Mesenchymal stem cell (in vitro differentiated cells and primary cell): ENCODE data around the gene CXCR6.

Experiments
- DNase-seq: peaks from one replicate; pipeline ENCODE4 v3.0.0-alpha.2; 2013
- H2AFZ ChIP-seq: one replicate; pipeline ENCODE4 v1.6.1; 2013; ENCODE audit warnings: low read depth, mild to moderate bottlenecking, control low read depth, inconsistent platforms, low read length, moderate library complexity
- H2AK5ac ChIP-seq: 2 replicates; pipeline ENCODE4 v1.6.1; 2013; ENCODE audit warnings: low read length, moderate library complexity, mild to moderate bottlenecking, inconsistent platforms; ENCODE audit not compliant: severe bottlenecking
- H2BK120ac ChIP-seq: one replicate; pipeline ENCODE4 v1.6.1; 2013; ENCODE audit warnings: low read depth, mild to moderate bottlenecking, inconsistent platforms, low read length, moderate library complexity
- H2BK12ac ChIP-seq, 2 experiments: one replicate each; pipeline ENCODE4 v1.6.1; 2013; ENCODE audit warnings: inconsistent platforms in 2 of 2, low read length in 2 of 2, mild to moderate bottlenecking in 2 of 2, moderate library complexity in 2 of 2, control low read depth in 1 of 2
- H2BK15ac ChIP-seq: one replicate; pipeline ENCODE4 v1.6.1; 2013; ENCODE audit warnings: mild to moderate bottlenecking, low read depth, inconsistent platforms; ENCODE audit not compliant: poor library complexity, severe bottlenecking
- H2BK5ac ChIP-seq: 2 replicates; pipeline ENCODE4 v1.6.1; 2013; ENCODE audit warnings: low read depth, mild to moderate bottlenecking, low read length, control low read depth, inconsistent platforms; ENCODE audit not compliant: poor library complexity, severe bottlenecking
- H3K14ac ChIP-seq, 2 experiments: one replicate each; pipeline ENCODE4 v1.6.1; 2013; ENCODE audit warnings: inconsistent platforms in 2 of 2, low read length in 2 of 2, control low read depth in 1 of 2, mild to moderate bottlenecking in 1 of 2, moderate library complexity in 1 of 2
- H3K18ac ChIP-seq, 2 experiments: one replicate each; pipeline ENCODE4 v1.6.1; 2013; ENCODE audit warnings: inconsistent platforms in 2 of 2, low read length in 2 of 2, control low read depth in 1 of 2, low read depth in 1 of 2, mild to moderate bottlenecking in 1 of 2
- H3K23ac ChIP-seq, 2 experiments: one replicate each; pipeline ENCODE4 v1.6.1; 2013; ENCODE audit warnings: inconsistent platforms in 2 of 2, low read length in 2 of 2, mild to moderate bottlenecking in 2 of 2, moderate library complexity in 2 of 2, control low read depth in 1 of 2
- H3K27ac ChIP-seq: 2 replicates; pipeline ENCODE4 v1.5.1; 2013; ENCODE audit warnings: mild to moderate bottlenecking, moderate library complexity, low read length, control low read depth, inconsistent platforms; ENCODE audit not compliant: poor library complexity, severe bottlenecking
- H3K27me3 ChIP-seq, 2 experiments: 2 replicates each; pipeline versions ENCODE4 v1.6.1 to v1.7.0; 2013; ENCODE audit warnings: low read length in 2 of 2, mild to moderate bottlenecking in 2 of 2, moderate library complexity in 2 of 2, control low read depth in 1 of 2, inconsistent platforms in 1 of 2; ENCODE audit not compliant: control insufficient read depth in 1 of 2, insufficient read depth in 1 of 2
- H3K36me3 ChIP-seq, 2 experiments: 2 replicates each; pipeline versions ENCODE4 v1.6.1 to v1.7.0; 2013; ENCODE audit warnings: low read length in 2 of 2, control low read depth in 1 of 2, inconsistent platforms in 1 of 2, low read depth in 1 of 2, mild to moderate bottlenecking in 1 of 2; ENCODE audit not compliant: insufficient read depth in 2 of 2, control insufficient read depth in 1 of 2
- H3K4ac ChIP-seq, 2 experiments: one replicate each; pipeline ENCODE4 v1.6.1; 2013; ENCODE audit warnings: inconsistent platforms in 2 of 2, low read length in 2 of 2, mild to moderate bottlenecking in 2 of 2, moderate library complexity in 2 of 2, control low read depth in 1 of 2, low read depth in 1 of 2
- H3K4me1 ChIP-seq: 2 replicates; pipeline ENCODE4 v1.6.1; 2013; ENCODE audit warnings: low read depth, low read length, control low read depth; ENCODE audit not compliant: control insufficient read depth, insufficient read depth
- H3K4me2 ChIP-seq: 2 replicates; pipeline ENCODE4 v1.6.1; 2013; ENCODE audit warnings: low read length, mild to moderate bottlenecking, inconsistent platforms; ENCODE audit not compliant: poor library complexity, severe bottlenecking
- H3K4me3 ChIP-seq, 2 experiments: 2 replicates each; pipeline versions ENCODE4 v1.5.1 to v1.7.0; 2013; ENCODE audit warnings: low read length in 2 of 2, mild to moderate bottlenecking in 2 of 2, control low read depth in 1 of 2, low read depth in 1 of 2; ENCODE audit not compliant: insufficient read depth in 1 of 2
- H3K79me1 ChIP-seq: replicated peaks from 2 replicates; pipeline ENCODE4 v1.6.1; 2013; ENCODE audit warnings: mild to moderate bottlenecking, control low read depth, low read length, inconsistent platforms; ENCODE audit not compliant: poor library complexity, severe bottlenecking
- H3K9ac ChIP-seq: 2 replicates; pipeline ENCODE4 v1.7.0; 2013; ENCODE audit warnings: mild to moderate bottlenecking, low read length, moderate library complexity
- H3K9me3 ChIP-seq: 2 replicates; pipeline ENCODE4 v1.7.0; 2013; ENCODE audit warnings: mild to moderate bottlenecking, low read length; ENCODE audit not compliant: control insufficient read depth
- H4K8ac ChIP-seq: one replicate; pipeline ENCODE4 v1.6.1; 2013; ENCODE audit warnings: inconsistent platforms, mild to moderate bottlenecking, low read length, moderate library complexity
- H4K91ac ChIP-seq: one replicate; pipeline ENCODE4 v1.6.1; 2013; ENCODE audit warnings: mild to moderate bottlenecking, low read length, inconsistent platforms
- WGBS: methylation state at CpG from one replicate; pipeline ENCODE4 v1.1.7; 2013; ENCODE audit warnings: mixed read lengths; 5-methylcytosine and 5-hydroxymethylcytosine counted together

CXCR6 gene

GRCh38 chr3:45917146-45917898, 25.9 kb upstream of the CXCR6 start:
- no peak overlapping the region for H3K14ac ChIP-seq
- peaks cover 6% of the 10 kb centered on the region for H3K4me1 ChIP-seq
- no peaks in the 10 kb centered on the region for H3K27me3 ChIP-seq
- no peak overlapping the region for H2BK15ac ChIP-seq
- H2BK12ac ChIP-seq: no peak overlapping the region
- H3K9ac ChIP-seq: no peak overlapping the region
- peak overlapping the region in 1 of 2 experiments; percentile 6 for H3K23ac ChIP-seq
- no peak overlapping the region for H3K27ac ChIP-seq
- H3K9me3 ChIP-seq: no peaks in the 10 kb centered on the region
- DNase-seq: no peak
- no peak overlapping the region for H4K91ac ChIP-seq
- H3K4ac ChIP-seq: no peak overlapping the region
- no peak overlapping the region for H3K4me2 ChIP-seq
- H3K18ac ChIP-seq: no peak overlapping the region
- H2BK5ac ChIP-seq: no peak overlapping the region
- peaks cover 16 to 44% of the 10 kb centered on the region in 2 experiments for H3K36me3 ChIP-seq
- no peak overlapping the region for H2BK120ac ChIP-seq
- no peak overlapping the region for H2AK5ac ChIP-seq
- 92% methylated on average over 5 of the region's 6 CpGs for WGBS
- no peak overlapping the region for H4K8ac ChIP-seq
- H3K4me3 ChIP-seq: no peak overlapping the region
- H3K79me1 ChIP-seq: no peaks in the 10 kb centered on the region
- no peak overlapping the region for H2AFZ ChIP-seq

GRCh38 chr3:45921158-45922038, 21.9 kb upstream of the CXCR6 start:
- H3K4me2 ChIP-seq: no peak overlapping the region
- no peak overlapping the region for H2BK15ac ChIP-seq
- H4K91ac ChIP-seq: no peak overlapping the region
- no peak overlapping the region for H3K9ac ChIP-seq
- H3K27ac ChIP-seq: no peak overlapping the region
- no peaks in the 10 kb centered on the region for H3K9me3 ChIP-seq
- H3K23ac ChIP-seq: no peak overlapping the region
- H3K4ac ChIP-seq: no peak overlapping the region
- no peak overlapping the region for H2BK12ac ChIP-seq
- no peaks in the 10 kb centered on the region for H3K79me1 ChIP-seq
- H3K14ac ChIP-seq: no peak overlapping the region
- H3K4me1 ChIP-seq: no peaks in the 10 kb centered on the region
- no peak overlapping the region for H2BK120ac ChIP-seq
- 96% methylated on average over 14 of the region's 14 CpGs for WGBS
- DNase-seq: no peak
- no peak overlapping the region for H2AFZ ChIP-seq
- peaks cover 32 to 70% of the 10 kb centered on the region in 2 experiments for H3K36me3 ChIP-seq
- no peak overlapping the region for H3K18ac ChIP-seq
- no peak overlapping the region for H2AK5ac ChIP-seq
- no peak overlapping the region for H3K4me3 ChIP-seq
- H3K27me3 ChIP-seq: no peaks in the 10 kb centered on the region
- H2BK5ac ChIP-seq: no peak overlapping the region
- no peak overlapping the region for H4K8ac ChIP-seq

- no peak overlapping the region for H4K91ac ChIP-seq
- no peak overlapping the region for H2BK120ac ChIP-seq
- no peak overlapping the region for H3K9ac ChIP-seq
- H3K4me2 ChIP-seq: no peak overlapping the region
- H4K8ac ChIP-seq: no peak overlapping the region
- WGBS: 95% methylated on average over 3 of the region's 3 CpGs
- no peaks in the 10 kb centered on the region for H3K4me1 ChIP-seq
- peaks cover 32 to 73% of the 10 kb centered on the region in 2 experiments for H3K36me3 ChIP-seq
- no peak overlapping the region for H2BK15ac ChIP-seq
- H3K14ac ChIP-seq: no peak overlapping the region
- H3K27me3 ChIP-seq: no peaks in the 10 kb centered on the region
- H2AK5ac ChIP-seq: no peak overlapping the region
- no peak overlapping the region for H3K23ac ChIP-seq
- no peaks in the 10 kb centered on the region for H3K79me1 ChIP-seq
- DNase-seq: no peak
- no peak overlapping the region for H2AFZ ChIP-seq
- H3K9me3 ChIP-seq: no peaks in the 10 kb centered on the region
- no peak overlapping the region for H3K4me3 ChIP-seq
- no peak overlapping the region for H3K27ac ChIP-seq
- no peak overlapping the region for H2BK12ac ChIP-seq
- no peak overlapping the region for H3K4ac ChIP-seq
- H2BK5ac ChIP-seq: no peak overlapping the region
- H3K18ac ChIP-seq: no peak overlapping the region
These were observed 21.3 kb upstream of the CXCR6 start for GRCh38 chr3:45922039-45922326.

GRCh38 chr3:45922950-45923590, 20.2 kb upstream of the CXCR6 start:
- H2AK5ac ChIP-seq: no peak overlapping the region
- no peak overlapping the region for H3K27ac ChIP-seq
- peaks cover 32 to 76% of the 10 kb centered on the region in 2 experiments for H3K36me3 ChIP-seq
- no peak overlapping the region for H3K4ac ChIP-seq
- H2AFZ ChIP-seq: no peak overlapping the region
- H3K9ac ChIP-seq: no peak overlapping the region
- H3K4me1 ChIP-seq: no peaks in the 10 kb centered on the region
- no peak overlapping the region for H3K18ac ChIP-seq
- H3K4me2 ChIP-seq: no peak overlapping the region
- H3K4me3 ChIP-seq: no peak overlapping the region
- H3K27me3 ChIP-seq: no peaks in the 10 kb centered on the region
- WGBS: 100% methylated on average over 3 of the region's 4 CpGs
- H4K91ac ChIP-seq: no peak overlapping the region
- H2BK15ac ChIP-seq: no peak overlapping the region
- no peaks in the 10 kb centered on the region for H3K79me1 ChIP-seq
- no peak overlapping the region for H2BK12ac ChIP-seq
- DNase-seq: no peak
- H2BK5ac ChIP-seq: no peak overlapping the region
- H3K14ac ChIP-seq: no peak overlapping the region
- no peak overlapping the region for H4K8ac ChIP-seq
- H3K23ac ChIP-seq: no peak overlapping the region
- H2BK120ac ChIP-seq: no peak overlapping the region
- no peaks in the 10 kb centered on the region for H3K9me3 ChIP-seq
